GM19463 (cell line): ENCODE measurements around the gene LARGE1.

Experiments
- ATAC-seq: cut with Tn5 transposase; IDR thresholded peaks from one replicate; pipeline ENCODE4 v1.9.1; 2021; ENCODE audit warnings: mild to moderate bottlenecking, moderate library complexity; ENCODE audit not compliant: unreplicated experiment

The LARGE1 gene

GRCh38 chr22:33605666-33606065 is 314.6 kb downstream of the LARGE1 start:
- no peak for ATAC-seq

DNA sequence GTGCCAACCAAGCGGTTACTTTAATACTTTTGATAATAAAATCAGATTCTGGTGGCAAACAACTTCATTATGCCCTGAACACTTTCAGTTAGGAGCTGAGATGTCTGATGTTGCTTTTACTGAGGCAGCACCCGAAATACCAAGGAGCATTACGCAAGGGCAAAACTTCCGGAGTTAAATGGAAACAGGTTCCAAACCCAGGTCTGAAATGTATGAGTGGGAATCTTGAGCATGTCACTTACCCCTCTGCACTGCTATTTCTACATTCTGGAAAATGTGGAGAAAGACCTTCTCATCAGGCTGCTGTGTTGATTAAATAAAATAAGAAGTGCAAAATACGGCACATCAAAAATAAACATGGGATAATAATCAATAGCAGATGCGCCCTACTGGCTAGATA is 315.1 kb downstream of the LARGE1 start:
- no peak for ATAC-seq

DNA sequence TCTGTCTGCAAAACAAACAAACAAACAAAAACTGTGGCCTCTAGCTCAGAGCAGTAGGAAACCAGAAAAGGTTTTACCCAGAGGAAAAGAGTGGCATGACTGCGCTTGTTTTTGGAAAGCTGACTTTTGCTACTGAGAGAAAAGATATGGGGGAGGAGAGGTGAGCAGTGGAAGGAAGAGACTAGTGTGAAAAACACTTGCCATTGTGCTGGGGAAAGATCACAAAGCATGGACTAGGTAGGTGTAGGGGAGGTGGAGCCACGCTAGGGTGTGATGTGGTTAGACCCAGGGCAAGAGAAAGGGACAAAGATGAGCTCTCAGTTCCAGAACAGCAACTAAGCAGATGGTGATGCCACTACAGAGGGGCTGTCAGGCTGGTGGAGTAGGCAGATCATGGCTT is 319.2 kb downstream of the LARGE1 start:
- ATAC-seq: no peak

- no peak for ATAC-seq
Measured at GRCh38 chr22:33600595-33600994, 319.7 kb downstream of the LARGE1 start.

- no peak for ATAC-seq
Measured at GRCh38 chr22:33600113-33600512, 320.2 kb downstream of the LARGE1 start.

GRCh38 chr22:33599596-33599995 is 320.7 kb downstream of the LARGE1 start:
- ATAC-seq: no peak

GRCh38 chr22:33598821-33599220 is 321.5 kb downstream of the LARGE1 start:
- no peak for ATAC-seq

DNA sequence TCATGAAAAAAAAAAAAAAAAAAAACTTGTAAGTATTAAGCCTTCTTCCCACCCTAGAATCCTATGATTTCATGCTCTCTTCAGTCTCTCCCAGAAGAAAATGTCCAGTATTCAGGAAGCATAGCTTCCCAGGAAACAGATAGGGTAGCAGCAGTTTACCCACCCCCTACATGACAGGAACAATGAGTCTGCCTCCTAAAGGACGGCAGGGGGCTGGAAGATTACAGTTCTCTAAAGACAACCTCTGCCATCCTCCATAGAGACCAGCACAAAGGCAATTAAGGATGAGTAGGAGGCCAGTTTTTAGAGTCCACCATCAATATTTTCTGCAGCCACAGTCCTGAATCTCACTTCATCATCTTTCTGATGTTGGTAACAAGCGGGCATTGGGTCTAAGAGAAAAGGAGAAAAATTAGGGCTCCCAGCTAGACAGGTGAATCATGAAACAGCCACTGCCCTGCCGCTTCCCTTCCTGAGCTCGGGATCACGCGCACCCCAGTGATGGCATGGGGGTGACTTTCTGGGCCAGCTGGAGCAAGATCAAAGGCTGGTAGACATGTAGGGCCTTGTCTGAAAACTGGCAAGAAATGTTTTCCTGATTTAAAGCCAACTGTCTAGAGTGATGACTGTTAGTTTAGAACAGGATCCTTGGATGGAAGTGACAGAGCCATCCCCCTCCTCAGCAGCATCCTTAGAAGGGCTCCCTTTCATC is 322.8 kb downstream of the LARGE1 start:
- ATAC-seq: no peak

GRCh38 chr22:33593818-33594217 is 326.5 kb downstream of the LARGE1 start:
- ATAC-seq: no peak

GRCh38 chr22:33591946-33592345 is 328.3 kb downstream of the LARGE1 start:
- ATAC-seq: no peak

DNA sequence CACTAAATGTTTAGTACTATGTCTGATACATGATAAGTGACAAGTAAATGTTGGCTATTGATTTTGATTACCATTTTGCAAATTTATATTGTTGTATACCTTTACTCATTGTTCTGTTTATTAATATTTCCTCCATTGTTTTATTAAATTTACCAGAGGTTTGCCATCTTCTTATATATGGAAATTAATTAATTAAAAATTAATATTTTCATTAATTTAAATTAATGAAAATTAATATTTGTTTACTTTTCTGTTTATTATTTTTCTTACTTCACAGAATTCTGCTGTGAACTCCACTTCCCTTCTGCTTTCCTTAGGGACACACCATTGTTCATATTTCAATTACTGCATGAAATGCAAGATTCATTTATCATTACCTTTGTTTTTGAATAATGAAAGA is 331.0 kb downstream of the LARGE1 start:
- no peak for ATAC-seq

DNA sequence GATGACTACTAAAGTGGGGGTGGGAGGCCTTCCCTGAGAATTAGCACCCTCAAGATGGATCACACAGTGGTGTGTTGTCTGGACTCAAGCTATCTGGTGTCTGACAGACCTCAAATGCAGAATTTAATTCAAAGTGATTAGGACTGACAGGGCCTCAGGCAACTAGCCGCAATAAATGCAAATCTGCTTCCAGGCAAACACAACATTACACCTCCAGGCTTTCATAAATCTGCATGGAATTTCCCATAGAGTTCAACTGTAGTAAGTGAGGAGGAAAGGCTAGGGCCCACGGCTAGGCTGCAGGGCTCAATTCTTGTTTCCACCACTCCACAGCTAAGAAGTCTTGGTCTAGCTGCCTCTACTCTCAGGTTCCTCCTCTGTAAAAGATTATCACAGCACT is 331.4 kb downstream of the LARGE1 start:
- no peak for ATAC-seq

DNA sequence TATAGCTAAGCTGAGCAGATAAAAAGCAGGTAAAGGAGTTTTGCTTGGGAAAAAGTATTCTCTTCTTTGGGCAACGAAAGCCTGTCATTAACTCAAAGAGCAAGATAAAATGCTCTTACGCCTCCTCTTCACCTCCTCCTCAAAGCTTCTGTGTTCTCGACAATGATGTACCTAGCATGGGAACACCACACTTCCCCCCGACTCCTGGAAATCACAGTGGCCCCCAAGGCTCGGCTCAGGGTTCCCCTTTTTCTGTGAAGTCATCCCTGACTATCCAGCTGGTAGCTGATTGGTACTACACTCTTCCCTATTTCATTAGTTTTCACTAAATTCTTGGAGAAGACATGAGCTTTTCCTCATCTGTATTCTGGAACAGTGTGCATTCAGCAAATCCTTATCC is 336.1 kb downstream of the LARGE1 start:
- no peak for ATAC-seq

DNA sequence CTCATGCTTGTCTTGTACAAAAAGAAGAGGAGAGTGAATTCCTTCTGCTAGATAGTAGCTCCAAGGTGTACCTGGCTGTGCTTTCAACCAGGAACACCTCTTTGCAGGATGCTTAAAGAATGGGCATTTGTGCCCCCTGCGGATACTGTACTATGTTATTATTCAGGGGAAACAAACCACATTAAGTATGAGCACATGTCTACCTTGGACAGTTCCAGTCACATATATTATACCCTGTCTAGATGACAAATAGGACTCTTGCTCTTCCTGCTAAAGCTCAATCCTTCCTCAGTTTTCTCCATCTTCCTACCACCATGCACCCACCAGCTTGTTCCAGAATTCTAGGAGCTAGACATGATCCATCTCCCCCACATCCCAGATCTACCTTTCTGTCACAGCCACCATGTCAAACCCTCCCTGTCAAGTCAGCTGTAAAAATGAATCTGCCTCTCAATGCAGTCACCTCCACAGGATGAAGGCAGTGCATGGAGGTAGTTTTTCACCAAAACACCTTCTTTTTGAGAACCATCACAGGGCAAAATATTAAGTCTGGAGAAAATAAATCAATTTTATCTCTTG is 337.4 kb downstream of the LARGE1 start:
- ATAC-seq: no peak

DNA sequence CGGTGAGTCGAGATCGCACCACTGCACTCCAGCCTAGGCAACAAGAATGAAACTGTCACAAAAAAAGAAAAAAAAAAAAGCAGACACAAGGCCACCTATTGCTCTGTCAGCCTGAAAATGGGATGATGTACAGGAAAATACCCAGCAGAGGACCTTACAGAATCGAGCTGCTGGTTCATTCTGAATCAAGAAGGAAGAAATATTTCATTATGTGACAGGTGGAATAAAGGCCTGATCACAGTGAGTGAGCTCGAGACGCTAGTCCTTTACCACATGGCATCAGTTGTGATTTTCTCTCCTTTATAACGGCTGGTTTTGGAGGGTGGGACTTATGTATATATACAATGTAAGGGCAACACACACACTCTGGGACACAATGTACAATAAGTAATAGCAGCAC is 340.0 kb downstream of the LARGE1 start:
- ATAC-seq: no peak

DNA sequence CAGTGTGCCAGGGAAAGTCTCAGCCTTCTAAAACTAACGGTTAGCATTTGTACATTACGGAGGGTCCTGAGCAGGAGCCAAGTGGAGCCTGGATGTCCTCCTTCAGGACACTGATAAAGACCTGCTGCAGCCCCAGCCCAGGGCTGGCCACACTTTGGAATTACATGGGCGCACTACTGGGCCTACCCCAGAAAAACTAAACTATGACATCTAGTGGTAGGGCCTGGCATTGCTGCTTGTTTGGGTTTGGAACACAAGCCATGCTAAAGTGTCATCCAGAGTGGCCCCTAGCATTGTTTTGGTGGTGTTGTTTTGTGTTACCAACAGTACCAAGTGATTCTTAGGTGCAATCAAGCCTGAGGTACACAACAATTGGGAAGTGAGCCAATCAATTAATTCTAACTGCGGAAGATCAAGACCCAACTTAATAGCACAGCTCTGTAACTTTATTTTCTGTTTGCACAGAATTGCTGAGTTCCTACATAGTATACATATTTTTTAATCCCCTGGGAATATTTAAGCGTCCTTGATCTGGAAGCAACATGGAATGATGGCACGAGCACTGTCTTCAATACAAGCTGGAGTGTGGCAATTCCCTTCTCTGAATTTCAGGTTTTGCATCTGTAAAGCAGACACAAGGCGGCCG is 340.7 kb downstream of the LARGE1 start:
- ATAC-seq: no peak

GRCh38 chr22:33578752-33579151 is 341.5 kb downstream of the LARGE1 start:
- no peak for ATAC-seq

DNA sequence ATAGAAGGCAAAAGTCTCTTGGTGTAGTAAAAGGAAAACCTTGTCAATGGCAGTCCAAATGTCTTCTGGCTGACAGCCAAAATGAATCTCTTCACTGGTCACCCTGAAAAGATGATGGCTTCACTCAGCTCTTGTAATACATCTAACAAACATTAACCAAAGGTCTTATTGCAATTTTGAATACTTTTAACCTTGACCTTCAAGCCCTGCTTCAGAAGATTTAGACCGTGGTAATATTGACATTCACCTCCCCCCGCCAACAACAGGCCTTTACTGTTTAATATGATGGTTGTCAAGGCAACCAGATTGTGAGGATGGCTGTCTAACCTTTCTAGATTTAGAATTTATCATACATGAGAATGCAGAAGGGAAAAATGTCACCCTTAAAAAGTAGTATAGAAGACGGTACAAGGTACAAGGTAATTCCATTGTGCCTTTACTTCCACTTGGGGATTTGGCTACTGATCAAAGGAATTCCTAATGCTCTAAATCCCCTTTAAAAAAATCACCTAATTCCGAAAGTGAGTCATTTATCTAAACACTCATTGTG is 342.3 kb downstream of the LARGE1 start:
- ATAC-seq: no peak

GRCh38 chr22:33576205-33576604 is 344.1 kb downstream of the LARGE1 start:
- ATAC-seq: no peak

DNA sequence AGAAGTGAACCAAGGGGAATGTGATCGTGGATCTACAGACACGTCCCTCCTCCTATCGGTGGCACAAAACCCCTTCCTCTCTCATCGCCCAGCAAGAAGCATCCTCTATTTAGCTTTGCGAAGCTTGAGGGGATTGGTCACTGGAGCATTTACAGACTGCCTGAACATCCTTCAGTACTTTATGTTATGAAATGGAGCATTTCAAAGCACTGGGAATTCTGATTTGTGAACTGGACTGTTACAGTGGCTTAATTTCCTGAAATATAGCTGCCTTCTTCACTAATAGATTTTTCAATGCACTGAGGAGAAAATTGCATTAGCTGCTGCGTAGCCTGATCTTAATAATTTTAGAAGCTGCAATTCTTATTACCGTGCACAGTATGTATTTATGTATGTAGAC is 344.5 kb downstream of the LARGE1 start:
- no peak for ATAC-seq

DNA sequence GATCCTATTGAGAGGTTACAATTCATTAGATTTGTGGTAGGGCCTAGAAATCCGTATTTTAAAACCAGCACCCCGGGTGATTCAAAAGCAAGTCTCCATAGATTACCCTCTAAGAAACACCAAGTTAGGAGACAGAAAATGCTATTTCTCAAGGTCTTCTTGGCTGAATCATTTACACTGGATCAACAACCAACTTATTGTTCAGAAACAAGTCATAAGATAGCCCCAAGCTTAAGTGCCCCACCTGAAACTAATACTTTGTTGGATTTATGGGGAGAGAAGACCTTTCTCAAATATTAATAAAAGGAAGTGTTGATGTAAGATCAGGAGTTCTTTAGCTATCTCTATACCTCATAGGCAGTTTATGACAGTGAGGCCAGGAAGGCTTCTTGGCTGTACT is 345.2 kb downstream of the LARGE1 start:
- ATAC-seq: no peak

DNA sequence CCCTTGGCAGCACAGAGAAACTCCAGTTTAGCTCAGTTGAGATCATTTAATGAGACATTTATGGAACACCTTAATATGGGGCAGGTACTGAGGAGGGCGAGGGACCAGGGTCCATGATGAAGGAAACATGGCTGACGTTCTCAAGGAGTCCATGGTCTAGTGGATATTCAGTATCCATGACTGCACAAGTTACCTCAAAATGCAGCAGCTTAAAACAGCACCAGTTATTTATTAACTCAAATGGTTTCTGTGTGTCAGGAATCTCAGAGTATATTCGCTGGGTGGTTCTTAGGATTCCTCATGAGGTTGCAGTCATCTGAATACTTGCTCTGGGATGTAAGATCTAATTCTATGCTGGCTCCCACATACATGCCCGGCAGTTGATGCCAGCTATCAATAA is 346.8 kb downstream of the LARGE1 start:
- ATAC-seq: no peak
